GM19397 (cell line): ENCODE data around the gene PSME2.

Experiments used
- ATAC-seq: cut with Tn5 transposase; IDR thresholded peaks from one replicate; pipeline ENCODE4 v1.9.1; 2021; ENCODE audit warnings: mild to moderate bottlenecking, moderate library complexity; ENCODE audit not compliant: unreplicated experiment

The PSME2 gene

DNA sequence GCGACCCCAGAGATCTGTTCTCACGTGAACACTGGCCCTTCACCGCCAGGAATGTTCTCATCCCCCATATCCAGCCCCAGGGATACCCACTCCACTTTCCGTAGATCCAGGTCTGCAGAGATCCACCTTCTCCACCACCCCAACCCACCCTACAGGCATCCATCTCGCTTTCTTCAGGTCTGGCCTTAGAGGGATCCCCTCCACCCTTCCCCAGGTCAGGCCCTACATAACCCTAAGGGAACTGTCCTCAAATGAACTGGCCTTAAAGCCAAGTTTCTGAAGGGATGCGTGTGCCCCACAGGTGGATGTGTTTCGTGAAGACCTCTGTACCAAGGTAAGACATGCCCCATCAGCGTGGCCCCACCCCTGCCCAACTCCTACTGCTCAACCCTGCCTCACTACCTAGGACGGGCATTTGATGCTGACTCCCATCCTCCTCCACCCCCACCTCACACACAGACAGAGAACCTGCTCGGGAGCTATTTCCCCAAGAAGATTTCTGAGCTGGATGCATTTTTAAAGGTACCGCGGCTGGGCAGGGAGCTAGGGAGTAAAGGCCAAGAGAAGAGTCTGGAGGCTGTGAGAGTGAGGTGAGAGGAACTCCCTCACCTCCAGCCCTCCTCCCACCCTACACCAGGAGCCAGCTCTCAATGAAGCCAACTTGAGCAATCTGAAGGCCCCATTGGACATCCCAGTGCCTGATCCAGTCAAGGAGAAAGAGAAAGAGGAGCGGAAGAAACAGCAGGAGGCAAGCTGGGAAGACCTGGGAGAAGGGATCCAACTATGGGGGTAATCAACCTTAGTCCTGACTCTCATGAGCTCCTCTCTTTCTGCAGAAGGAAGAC lies 9.5 kb downstream of the PSME2 start:
- no peak for ATAC-seq

DNA sequence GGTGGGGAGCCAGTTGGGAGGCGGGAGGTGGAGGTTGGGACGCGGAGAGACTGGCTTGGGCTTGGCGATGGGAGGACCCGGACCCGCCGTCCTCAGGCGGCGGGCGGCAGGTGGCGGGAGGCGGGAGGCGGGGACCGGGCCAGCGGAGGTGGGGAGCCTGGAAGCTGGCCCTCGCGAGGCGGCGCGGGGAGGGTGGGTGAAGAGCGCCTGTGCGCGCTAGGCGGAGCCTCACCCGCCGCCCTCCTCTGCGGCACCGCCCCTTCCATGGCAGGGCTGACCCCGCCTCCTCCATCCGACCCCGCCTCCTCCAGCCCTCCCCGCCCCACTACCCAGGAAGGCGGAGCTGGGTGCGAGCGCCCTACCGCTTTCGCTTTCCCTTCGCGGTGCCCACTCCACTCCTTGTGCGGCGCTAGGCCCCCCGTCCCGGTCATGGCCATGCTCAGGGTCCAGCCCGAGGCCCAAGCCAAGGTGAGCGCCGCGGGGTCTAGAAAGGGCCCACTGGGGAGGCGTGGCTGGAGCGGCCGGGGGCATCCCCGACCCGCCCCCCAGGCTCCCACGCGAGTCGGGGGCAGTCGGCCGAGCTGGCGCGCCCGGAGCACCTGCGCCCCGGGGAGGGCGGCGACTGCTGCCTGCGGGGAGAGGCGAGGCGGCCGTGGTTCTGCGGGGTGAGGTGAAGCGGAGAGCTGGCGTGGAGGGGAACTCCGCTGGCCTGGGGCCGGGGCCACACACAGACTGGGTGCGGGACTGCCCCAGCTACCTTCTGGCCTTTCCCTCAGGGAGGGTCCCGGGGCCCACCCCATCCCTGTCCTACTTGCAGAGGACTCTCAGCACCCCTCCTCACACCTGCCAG lies 10.4 kb downstream of the PSME2 start, which contains the start of gene PSME1:
Gene PSME1, plus strand, starts transcription at position 361 of the 850 bp plus-strand sequence. Its CDS starts 69 bp downstream, at position 430.
- peak; percentile 83 for ATAC-seq

DNA sequence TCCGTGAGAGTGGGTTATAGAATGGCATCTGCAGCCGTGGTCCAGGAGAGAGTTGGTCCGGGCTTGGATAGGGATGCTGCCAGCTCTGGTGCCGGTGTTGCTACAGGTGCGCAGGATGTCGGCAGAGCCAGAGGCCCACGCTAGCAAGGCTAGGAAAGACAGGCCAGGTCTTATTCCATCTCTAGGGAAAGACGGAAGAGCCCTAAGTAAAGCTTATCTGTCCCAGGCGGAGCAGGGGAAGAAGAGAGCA lies 10.9 kb downstream of the PSME2 start:
- no peak for ATAC-seq

DNA sequence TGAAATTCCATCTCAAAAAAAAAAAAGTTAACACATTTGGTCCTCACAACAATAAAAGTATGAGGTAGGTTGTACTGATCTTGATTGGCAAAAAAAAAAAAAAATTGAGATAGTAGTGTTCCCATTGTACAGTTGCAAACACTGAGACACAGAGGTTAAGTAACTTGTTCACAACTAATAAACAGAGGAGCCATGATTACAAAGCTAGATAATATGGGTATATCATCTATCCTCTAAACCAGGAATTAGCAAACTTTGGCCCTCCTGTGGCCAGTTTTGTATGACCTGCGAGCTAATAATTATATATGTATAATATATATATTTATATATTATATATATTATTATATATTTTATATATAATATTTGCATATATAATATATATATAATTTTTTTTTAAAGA lies 12.7 kb downstream of the PSME2 start:
- no peak for ATAC-seq

DNA sequence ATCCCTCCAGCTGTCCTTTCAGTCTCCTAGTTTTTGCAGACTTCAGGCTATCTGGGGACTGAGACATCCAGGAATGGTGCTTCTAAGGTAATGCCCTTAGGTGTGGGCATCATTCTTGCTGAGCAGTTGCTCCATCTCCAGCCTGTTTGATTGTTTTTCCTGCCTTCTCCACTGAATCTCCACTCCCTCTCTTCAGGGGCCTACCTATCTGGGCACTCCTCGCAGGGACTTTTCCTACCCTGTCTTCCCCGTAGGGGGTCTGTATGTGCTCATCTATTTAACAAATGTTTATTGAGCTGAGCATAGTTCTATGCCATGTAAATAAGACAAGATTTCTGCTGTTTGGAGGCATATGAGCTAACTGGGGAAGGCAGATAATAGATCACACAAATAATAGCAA lies 13.4 kb downstream of the PSME2 start:
- no peak for ATAC-seq

DNA sequence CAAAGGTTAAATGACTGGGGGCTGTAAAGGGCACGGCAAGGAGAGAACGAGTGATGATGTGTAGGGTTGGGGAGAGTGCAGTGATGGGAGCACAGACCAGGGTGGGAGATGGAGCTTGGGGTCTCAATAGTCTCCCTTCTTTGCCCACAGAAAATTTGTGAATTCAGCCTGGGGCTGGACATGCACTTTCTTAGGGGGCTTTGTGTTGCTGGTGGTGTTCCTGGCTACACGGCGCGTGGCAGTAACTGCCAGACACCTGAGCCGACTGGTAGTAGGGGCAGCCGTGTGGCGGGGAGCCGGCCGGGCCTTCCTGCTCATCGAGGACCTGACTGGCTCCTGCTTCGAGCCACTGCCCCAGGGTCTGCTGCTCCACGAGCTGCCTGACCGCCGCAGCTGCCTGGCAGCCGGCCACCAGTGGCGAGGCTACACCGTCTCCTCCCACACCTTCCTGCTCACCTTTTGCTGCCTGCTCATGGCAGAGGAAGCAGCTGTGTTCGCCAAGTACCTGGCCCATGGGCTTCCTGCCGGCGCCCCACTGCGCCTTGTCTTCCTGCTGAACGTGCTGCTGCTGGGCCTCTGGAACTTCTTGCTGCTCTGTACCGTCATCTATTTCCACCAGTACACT lies 14.2 kb downstream of the PSME2 start:
- ATAC-seq = no peak

DNA sequence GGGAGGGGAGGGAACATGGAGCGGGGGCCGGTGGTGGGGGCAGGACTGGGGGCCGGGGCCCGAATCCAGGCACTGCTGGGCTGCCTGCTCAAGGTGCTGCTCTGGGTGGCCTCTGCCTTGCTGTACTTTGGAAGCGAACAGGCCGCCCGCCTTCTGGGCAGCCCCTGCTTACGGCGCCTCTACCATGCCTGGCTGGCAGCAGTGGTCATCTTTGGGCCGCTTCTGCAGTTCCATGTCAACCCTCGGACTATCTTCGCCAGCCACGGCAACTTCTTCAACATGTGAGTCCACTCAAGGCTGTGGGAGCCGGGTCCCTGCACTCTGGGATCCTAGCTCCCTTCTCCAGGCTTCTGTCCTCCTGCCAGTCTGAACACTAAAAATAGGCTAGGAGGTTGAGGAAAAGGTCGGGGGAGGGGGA lies 14.9 kb downstream of the PSME2 start:
- ATAC-seq = no peak

DNA sequence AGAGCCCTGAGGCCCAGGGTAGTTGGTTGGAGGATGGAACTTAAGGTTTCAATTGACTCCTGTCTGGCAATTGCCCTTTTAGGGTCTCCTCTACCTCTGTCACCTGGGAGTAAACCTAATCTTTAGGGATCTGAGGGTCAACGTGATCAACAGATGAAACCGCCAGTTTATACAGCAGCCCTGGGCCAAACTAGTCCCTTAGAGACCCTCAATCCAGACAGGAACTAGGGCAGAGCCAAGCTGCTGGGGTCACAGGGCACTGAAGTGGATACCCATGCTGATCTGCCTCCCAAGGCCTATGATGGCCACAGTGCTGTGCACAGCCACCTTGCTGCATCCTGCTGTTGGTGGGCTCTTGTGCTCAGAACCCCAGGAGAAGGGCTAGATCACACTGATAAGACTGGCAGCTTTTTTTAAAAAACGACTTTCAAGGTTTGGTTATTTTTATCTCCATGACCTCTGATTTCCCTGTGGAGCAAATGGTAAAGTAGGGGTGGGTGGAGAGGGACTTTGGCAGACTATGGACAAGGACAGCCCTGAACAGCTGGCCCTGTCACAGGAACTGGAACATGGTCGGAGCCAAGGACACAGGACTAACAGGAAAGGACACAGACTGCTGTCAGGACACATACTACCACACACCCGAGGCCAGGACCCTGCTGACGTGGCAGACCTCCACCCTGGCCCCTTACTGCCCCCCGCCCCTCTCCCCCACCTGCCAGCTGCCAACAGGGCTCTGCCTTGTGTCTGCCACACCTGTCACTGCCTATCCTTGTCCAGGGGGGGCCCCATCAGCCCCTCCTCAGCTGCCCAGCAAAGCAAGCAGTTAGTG lies 15.5 kb downstream of the PSME2 start:
- no peak for ATAC-seq

DNA sequence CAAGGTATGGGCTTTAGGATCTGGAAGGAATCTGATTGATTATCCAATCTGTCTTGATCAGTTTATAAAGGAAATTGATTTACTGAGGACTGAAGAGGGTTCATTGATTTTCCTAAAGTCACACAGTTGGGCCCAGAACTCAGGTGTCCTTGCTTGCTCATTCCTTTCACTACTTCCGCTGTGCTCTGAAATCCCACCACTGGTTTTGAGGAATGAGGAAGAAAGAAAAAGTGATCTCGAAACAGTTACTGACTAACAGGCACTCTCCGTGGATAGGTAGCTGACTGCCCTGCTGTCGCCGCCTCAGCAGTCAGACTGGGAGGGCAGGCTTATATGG lies 16.1 kb downstream of the PSME2 start, which contains the start of gene FITM1:
Gene FITM1, plus strand, starts transcription at position 280 of the 337 bp plus-strand sequence. CDS start 905 bp downstream, outside the sequence.
- ATAC-seq = no peak

DNA sequence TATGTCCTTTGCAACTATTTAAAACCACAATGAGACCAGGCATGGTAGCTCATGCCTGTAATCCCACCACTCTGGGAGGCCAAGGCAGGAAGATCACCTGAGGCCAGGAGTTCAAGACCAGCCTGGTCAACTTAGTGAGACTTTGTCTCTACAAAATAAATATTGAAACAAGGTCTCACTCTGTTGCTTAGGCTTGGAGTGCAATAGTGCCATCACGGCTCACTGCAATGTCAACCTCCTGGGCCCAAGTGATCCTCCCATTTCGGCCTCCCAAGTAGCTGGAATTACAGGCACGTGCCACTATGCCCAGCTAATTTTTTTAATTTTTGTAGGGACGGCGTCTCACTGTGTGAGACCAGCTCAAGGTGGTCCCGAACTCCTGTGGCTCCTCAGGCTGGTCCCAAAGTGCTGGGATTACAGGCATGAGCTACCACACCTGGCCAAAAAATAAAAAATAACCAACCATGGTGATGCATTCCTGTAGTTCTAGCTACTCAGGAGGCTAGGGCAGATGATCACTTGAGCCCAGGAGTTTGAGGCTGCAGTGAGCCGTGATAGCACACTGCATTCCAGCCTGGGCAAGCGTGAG lies 16.9 kb downstream of the PSME2 start:
- no peak for ATAC-seq

DNA sequence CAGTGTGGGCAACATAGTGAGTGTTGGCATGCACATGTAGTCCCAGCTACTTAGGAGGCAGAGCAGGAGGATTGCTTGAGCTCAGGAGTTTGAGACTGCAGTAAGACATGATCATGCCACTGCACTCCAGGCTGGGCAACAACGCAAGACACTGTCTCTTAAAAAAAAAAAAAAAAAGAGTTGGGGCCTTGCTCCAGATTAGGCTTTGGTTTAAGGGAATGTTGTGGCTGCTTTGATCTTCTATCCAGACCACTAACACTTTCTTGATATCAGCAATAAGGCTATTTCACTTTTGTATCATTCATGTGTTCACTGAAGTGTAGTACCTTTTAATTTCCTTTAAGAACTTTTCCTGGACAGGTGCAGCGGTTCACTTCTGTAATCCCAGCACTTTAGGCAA lies 18.7 kb downstream of the PSME2 start:
- no peak for ATAC-seq

DNA sequence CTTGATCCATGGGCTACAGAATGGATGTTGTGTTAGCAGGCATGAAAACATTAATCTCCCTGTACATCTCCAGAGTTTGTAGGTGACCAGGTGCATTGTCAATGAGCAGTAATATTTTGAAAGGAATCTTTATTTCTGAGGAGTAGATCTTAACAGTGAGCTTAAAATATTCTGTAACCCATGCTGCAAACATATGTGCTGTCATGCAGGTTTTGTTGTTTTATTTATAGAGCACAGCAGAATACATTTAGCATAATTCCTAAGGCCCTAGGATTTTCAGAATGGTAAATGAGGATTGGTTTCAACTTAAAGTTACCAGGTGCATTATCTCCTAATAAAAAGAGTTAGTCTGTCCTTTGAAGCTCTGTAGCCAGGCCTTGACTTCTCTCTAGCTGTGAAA lies 19.5 kb downstream of the PSME2 start:
- ATAC-seq = no peak

DNA sequence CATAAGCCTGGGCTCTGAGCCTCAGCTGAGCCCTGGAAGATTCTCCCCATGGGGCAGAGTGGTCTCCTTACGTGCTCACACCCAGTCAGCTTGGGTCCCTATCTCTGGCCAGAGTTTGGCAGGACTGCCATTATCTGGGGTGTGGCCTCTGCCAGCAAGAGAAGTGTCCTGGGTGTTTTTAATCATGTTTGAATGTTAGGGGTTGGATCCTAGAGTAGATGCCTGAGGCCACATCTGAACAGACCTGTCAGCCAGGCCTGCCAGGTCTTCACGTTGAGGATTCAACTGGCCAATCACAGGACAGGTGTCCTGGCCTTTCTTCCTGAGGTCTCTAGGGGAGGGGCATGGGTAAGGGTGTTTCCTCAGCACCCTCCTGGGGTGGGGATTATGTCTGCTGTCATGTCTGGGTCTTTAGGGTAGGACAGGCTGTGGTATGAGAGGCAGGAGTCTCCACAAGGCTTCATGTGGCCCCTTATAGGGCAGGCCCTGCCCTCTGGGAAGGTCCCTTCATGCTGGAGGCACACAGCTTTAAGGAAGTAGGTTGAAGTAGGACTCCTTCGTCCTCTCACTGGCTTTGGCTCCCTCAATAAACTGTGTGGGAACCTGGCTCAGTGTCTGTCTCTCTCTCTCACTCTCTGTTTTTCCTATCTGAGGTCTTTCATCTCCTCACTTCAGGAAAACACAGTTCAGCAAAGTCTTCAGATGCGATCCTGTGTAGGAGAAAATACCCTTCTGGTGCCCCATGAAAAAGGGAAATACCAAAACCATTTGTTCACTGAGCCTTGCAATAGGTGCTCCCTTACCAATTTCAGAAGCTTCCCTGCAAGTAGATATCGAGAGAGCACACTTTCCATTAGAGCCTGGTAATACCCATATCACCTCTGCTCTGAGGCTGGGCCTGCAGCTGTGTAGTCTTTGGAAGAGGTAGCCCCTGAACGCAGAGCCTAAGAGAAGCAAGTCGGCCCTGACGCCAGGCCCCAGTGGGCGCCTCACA lies 22.7 kb downstream of the PSME2 start:
- ATAC-seq = peak; percentile 47

DNA sequence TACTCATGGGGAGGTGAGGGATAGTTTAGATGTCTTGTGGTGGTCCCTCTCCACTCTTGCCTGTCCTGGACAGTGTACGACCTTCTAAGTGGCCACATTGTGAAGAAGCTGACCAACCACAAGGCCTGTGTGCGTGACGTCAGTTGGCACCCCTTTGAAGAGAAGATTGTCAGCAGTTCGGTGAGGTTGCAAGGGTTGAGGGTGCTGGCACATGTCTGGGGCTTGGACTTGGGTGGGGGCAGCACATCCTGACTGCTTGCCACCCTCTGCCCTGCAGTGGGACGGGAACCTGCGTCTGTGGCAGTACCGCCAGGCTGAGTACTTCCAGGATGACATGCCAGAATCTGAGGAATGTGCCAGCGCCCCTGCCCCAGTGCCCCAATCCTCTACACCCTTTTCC lies 23.5 kb downstream of the PSME2 start:
- no peak for ATAC-seq

DNA sequence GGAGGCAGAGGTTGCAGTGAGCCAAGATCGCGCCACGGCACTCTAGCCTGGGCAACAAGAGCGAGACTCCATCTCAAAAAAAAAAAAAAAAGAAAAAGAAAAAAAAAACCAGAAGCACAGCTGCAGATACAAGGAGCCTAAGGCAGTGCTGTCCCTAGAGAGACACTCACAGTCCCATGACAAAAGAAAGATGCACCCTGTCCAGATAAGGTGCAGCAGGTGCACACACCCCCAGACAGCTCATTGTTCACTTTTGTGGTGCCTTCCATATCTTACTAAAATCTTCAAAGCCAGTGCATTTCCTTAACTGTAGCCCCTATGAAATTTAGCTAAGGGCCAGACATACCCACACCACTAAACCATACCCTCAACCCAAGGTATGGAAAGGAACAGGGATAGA lies 24.0 kb downstream of the PSME2 start:
- no peak for ATAC-seq

DNA sequence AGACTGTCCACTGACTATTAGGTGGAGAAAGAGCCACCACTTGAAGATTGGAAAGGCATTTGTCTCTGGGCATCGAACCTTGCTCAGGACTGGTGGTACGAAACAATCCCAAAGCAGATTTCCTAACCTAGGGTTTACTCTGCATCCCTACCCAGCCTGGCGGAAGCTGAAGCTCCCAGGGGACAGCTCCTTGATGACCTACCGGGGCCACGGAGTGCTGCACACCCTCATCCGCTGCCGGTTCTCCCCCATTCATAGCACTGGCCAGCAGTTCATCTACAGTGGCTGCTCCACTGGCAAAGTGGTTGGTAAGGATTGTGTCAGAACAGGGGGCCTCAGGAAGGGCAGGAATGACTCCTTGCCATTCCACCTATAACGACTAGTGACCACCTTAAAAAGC lies 25.2 kb downstream of the PSME2 start:
- ATAC-seq = no peak

DNA sequence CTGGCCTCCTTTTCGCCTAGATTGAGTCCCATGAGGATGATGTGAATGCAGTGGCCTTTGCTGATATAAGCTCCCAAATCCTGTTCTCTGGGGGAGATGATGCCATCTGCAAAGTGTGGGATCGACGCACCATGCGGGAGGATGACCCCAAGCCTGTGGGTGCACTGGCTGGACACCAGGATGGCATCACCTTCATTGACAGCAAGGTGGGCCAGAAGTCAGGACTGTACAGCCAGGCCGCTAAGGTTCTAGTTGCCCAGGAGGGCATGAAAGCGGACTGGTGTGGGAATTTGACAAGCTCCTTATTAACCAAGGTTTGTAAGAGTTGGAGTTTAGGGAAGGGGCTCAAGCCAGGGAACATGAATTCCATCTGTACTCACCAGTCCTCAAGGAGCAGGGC lies 26.7 kb downstream of the PSME2 start:
- ATAC-seq = no peak

DNA sequence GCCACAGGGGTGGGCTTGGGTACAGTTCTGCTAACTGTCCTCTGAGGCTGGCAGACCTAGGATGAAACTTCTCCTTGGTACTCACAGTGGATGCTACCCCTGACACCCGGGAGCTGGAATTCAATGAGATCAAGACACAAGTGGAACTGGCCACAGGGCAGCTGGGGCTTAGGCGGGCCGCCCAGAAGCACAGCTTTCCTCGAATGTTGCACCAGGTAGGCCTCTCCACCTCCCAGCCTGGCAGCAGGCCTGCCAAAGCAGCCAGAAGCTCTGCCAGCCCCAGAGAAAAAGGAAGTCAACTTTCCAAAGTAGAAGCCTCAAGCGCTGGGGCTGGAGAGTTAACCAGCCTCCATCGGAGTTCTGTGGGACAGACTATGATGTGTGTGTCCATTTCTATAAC lies 29.2 kb downstream of the PSME2 start:
- no peak for ATAC-seq

DNA sequence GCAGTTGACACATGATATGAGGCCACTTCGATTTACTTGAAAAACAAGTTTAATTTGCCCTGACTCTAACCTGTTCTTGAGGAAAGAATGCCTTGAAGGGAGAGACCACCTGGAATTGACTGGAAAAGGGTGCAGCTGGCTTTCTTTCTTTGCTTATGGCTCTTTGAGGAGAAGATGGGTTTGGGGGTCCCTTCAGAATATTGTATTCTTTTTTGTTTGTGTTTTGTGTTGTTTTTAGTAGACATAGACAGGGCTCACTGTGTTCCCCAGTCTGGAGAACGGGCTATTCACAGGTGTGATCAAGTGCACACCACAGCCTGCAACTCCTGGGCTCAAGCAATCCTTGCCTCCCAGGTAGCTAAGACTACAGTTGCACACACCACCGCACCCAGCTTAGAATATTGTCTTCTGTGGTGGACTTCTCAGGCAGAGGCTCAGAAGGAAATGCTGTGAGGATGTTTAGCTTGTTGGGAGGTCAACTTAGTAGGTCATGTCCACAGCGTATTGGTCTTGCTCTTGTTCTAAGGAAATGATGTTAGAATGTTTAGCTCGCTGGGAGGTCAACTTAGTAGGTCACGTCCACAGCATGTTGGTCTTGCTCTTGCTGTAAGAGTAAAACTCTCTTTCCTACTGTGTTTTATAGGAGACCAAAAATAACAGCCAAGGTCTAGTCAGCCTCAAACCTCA lies 30.1 kb downstream of the PSME2 start:
- no peak for ATAC-seq
